ENCODE results near the gene TENM4. TPM values are rescaled to one million over a fixed set of nuclear protein-coding genes. Genes with fewer than 3 reads are reported as not detected.

The TENM4 gene
- total and polyA plus RNA-seq, 2 of the 8 experiments (the other 6 are each of a cell fraction or from before 2014, with no cell fraction given) = 3.5 to 7.2 TPM

GRCh38 chr11:78654866-78655265 is 786.0 kb downstream of the TENM4 start:
- no peak for TF ChIP-seq CBX8 (IDR thresholded peaks at IDR 0.05; ENCODE audit: borderline replicate concordance, low read depth, low read length)
- no peak for TF ChIP-seq POLR2AphosphoS5 (IDR thresholded peaks at IDR 0.05; ENCODE audit: low read depth, low read length)
- no peak for TF ChIP-seq CTCF (IDR thresholded peaks at IDR 0.05; ENCODE audit: control extremely low read depth in 1 of 3, insufficient read depth in 1 of 3, low read depth in 1 of 3, low read length in 3 of 3)
- FAIRE-seq = no peak

More at GRCh38 chr11:78654866-78655265, 786.0 kb downstream of the TENM4 start:
- Histone ChIP-seq H3K4me2 (ENCODE audit: insufficient read depth in 1 of 2, low read depth in 2 of 2, low read length in 2 of 2) (no peak overlapping the region), H2AFZ (ENCODE audit: low read length) (no peak overlapping the region), H3K79me2 (ENCODE audit: control insufficient read depth in 1 of 2, insufficient read depth in 2 of 2, low read length in 2 of 2) (no peaks in the 10 kb centered on the region), H4K91ac (replicated peaks; ENCODE audit: insufficient read length, low read length) (no peak overlapping the region), H2BK15ac (ENCODE audit: low read length) (no peak overlapping the region), H2BK20ac (ENCODE audit: low read length) (no peak overlapping the region), H3K27ac (ENCODE audit: low read depth, low read length) (no peak overlapping the region), H3K23me2 (ENCODE audit: low read depth, low read length) (no peaks in the 10 kb centered on the region), H4K8ac (ENCODE audit: extremely low read depth, insufficient read depth, low read length) (no peak overlapping the region; the same call in 1 of the 2 replicates), H2AK5ac (ENCODE audit: low read depth, low read length) (no peak overlapping the region), H3K23ac (ENCODE audit: insufficient read length) (no peak overlapping the region), H3K36me3 (ENCODE audit: control insufficient read depth in 2 of 4, insufficient read depth in 4 of 4, low read length in 3 of 4) (no peaks in the 10 kb centered on the region; a peak in 1 of 8 replicates), H3K18ac (ENCODE audit: extremely low read depth, low read length) (no peak overlapping the region), H2BK12ac (ENCODE audit: low read depth, low read length) (peak overlapping the region; percentile 50; the same call in 1 of the 2 replicates), H3K56ac (replicated peaks; ENCODE audit: insufficient read length, low read depth, low read length) (no peak overlapping the region), H3K79me1 (ENCODE audit: low read depth, low read length) (no peaks in the 10 kb centered on the region), H3K27me3 (replicated peaks in 1 of 4; ENCODE audit: control insufficient read depth in 3 of 4, extremely low read depth in 1 of 4, insufficient read depth in 3 of 4, low read length in 3 of 4) (no peaks in the 10 kb centered on the region), H4K20me1 (replicated peaks in 1 of 2; ENCODE audit: control insufficient read depth in 1 of 2, insufficient read depth in 2 of 2, low read length in 2 of 2) (no peaks in the 10 kb centered on the region), H3K9ac (replicated peaks in 1 of 4; ENCODE audit: extremely low read depth in 1 of 4, low read depth in 3 of 4, low read length in 3 of 4) (no peak overlapping the region), H4K5ac (ENCODE audit: insufficient read length, low read depth, low read length) (no peak overlapping the region), H3K9me3 (ENCODE audit: insufficient read depth in 2 of 2, low read depth in 1 of 2, low read length in 1 of 2) (no peaks in the 10 kb centered on the region), H2BK5ac (ENCODE audit: low read depth, low read length) (no peak overlapping the region), H3K4ac (replicated peaks; ENCODE audit: insufficient read length, low read depth, low read length) (no peak overlapping the region), H3K4me1 (replicated peaks in 1 of 4; ENCODE audit: control insufficient read depth in 3 of 4, insufficient read depth in 4 of 4, low read length in 3 of 4) (peaks cover 0 to 2% (median 0%) of the 10 kb centered on the region in 4 experiments; a peak in 1 of 7 replicates), H2BK120ac (replicated peaks; ENCODE audit: low read depth, low read length) (no peak overlapping the region), H3K14ac (ENCODE audit: insufficient read length) (no peak overlapping the region), H3K4me3 (ENCODE audit: extremely low read depth in 1 of 4, insufficient read depth in 2 of 4, low read depth in 3 of 4, low read length in 4 of 4) (no peak overlapping the region)
- 91% methylated on average over 5 of the region's 5 CpGs; no CpG with 5 or more reads in 1 of the 2 experiments for WGBS, 2 experiments (ENCODE audit: extremely low coverage in 1 of 2, insufficient coverage in 1 of 2, insufficient read length in 1 of 2, insufficient replicate concordance in 2 of 2, low coverage in 1 of 2, low lambda C conversion rate in 2 of 2, missing lambda C conversion rate in 1 of 2)
- ChIA-PET POLR2A (ENCODE audit: partially characterized antibody) (no interaction called here), CTCF (ENCODE audit: partially characterized antibody) (interaction anchor here (1.0 to 11.2 kb wide), 6 partner anchors 7 to 307 kb away, joined by 3 to 144 read pairs (median 38); no protein-coding TSS in a partner anchor)
- DNase-seq (ENCODE audit: low read depth in 1 of 2, low spot score in 2 of 2) = peak in 1 of 2 experiments; percentile 14
